SU-DHL-6 (cell line): ENCODE measurements around the gene EHBP1L1.

ENCODE experiments used
- EZH2phosphoT487 ChIP-seq: fragments of 200-600 bp; sonication (generic), shearing (Covaris generic); conservative IDR thresholded peaks from 2 replicates; pipeline ENCODE4 v1.6.1; 2018; ENCODE audit warnings: mild to moderate bottlenecking, antibody characterized with exemption, low read length, moderate library complexity, mixed read lengths
- TF ChIP-seq, protein P1 (sequence below): fragments of 200-600 bp; sonication (generic); IDR thresholded peaks from one replicate; pipeline ENCODE4 v1.5.1; 2017; ENCODE audit warnings: antibody characterized with exemption, mild to moderate bottlenecking, low read length, moderate library complexity; ENCODE audit not compliant: insufficient read depth, poor library complexity, severe bottlenecking

DNA sequence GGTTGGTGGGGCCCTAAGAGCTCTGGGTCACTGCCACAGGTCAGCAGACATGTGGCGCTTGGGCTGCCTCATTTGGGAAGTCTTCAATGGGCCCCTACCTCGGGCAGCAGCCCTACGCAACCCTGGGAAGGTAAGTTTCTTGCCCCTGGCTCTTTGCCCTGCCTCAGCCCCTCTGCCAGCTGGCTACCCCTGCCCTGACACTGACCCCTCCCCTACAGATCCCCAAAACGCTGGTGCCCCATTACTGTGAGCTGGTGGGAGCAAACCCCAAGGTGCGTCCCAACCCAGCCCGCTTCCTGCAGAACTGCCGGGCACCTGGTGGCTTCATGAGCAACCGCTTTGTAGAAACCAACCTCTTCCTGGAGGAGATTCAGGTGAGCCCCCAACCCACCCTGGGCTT lies 49.1 kb upstream of the EHBP1L1 start:
- TF ChIP-seq, protein P1, sequence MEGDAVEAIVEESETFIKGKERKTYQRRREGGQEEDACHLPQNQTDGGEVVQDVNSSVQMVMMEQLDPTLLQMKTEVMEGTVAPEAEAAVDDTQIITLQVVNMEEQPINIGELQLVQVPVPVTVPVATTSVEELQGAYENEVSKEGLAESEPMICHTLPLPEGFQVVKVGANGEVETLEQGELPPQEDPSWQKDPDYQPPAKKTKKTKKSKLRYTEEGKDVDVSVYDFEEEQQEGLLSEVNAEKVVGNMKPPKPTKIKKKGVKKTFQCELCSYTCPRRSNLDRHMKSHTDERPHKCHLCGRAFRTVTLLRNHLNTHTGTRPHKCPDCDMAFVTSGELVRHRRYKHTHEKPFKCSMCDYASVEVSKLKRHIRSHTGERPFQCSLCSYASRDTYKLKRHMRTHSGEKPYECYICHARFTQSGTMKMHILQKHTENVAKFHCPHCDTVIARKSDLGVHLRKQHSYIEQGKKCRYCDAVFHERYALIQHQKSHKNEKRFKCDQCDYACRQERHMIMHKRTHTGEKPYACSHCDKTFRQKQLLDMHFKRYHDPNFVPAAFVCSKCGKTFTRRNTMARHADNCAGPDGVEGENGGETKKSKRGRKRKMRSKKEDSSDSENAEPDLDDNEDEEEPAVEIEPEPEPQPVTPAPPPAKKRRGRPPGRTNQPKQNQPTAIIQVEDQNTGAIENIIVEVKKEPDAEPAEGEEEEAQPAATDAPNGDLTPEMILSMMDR: no peak
- TF ChIP-seq EZH2phosphoT487: no peak
